H9 (cell line): ENCODE measurements around the gene NPBWR2. TPM values are rescaled to one million over a fixed set of nuclear protein-coding genes. Genes with fewer than 3 reads are reported as not detected.

ENCODE experiments used
- DNase-seq: peaks from one replicate; pipeline ENCODE4 v3.0.0-alpha.2; 2017
- H2AFZ ChIP-seq: one replicate; pipeline ENCODE4 v1.6.1; 2013; ENCODE audit warnings: mild to moderate bottlenecking, low read length, control low read depth, moderate library complexity
- H2AK5ac ChIP-seq: 2 replicates; pipeline ENCODE4 v1.6.1; 2013; ENCODE audit warnings: low read length, control low read depth, mixed read lengths; ENCODE audit not compliant: insufficient read length
- H2BK120ac ChIP-seq: one replicate; pipeline ENCODE4 v1.6.1; 2013; ENCODE audit warnings: low read depth, mild to moderate bottlenecking, low read length, control low read depth, inconsistent platforms; ENCODE audit not compliant: poor library complexity, severe bottlenecking
- H2BK12ac ChIP-seq: 2 replicates; pipeline ENCODE4 v1.6.1; 2013; ENCODE audit warnings: low read length, control low read depth, mixed read lengths, low read depth; ENCODE audit not compliant: insufficient read length
- H2BK15ac ChIP-seq: 2 replicates; pipeline ENCODE4 v1.6.1; 2013; ENCODE audit warnings: low read depth, low read length, control low read depth
- H2BK20ac ChIP-seq: one replicate; pipeline ENCODE4 v1.6.1; 2013; ENCODE audit warnings: low read depth, mild to moderate bottlenecking, low read length, control low read depth, inconsistent platforms; ENCODE audit not compliant: poor library complexity, severe bottlenecking
- H2BK5ac ChIP-seq: 2 replicates; pipeline ENCODE4 v1.6.1; 2013; ENCODE audit warnings: low read length, control low read depth, mixed read lengths; ENCODE audit not compliant: insufficient read length
- H3K14ac ChIP-seq: 2 replicates; pipeline ENCODE4 v1.6.1; 2013; ENCODE audit warnings: low read length, control low read depth; ENCODE audit not compliant: insufficient read depth
- H3K18ac ChIP-seq: 2 replicates; pipeline ENCODE4 v1.6.1; 2013; ENCODE audit warnings: low read depth, mild to moderate bottlenecking, mixed read lengths, low read length, control low read depth; ENCODE audit not compliant: insufficient read length
- H3K23ac ChIP-seq: 2 replicates; pipeline ENCODE4 v1.6.1; 2013; ENCODE audit warnings: low read length, control low read depth, mixed read lengths, low read depth; ENCODE audit not compliant: insufficient read length
- H3K23me2 ChIP-seq: 2 replicates; pipeline ENCODE4 v1.6.1; 2013; ENCODE audit warnings: low read depth, mild to moderate bottlenecking, mixed read lengths, low read length, control low read depth; ENCODE audit not compliant: insufficient read length, poor library complexity, severe bottlenecking
- H3K27ac ChIP-seq: 2 replicates; pipeline ENCODE4 v1.5.1; 2013; ENCODE audit warnings: low read length, control low read depth, mixed read lengths, low read depth; ENCODE audit not compliant: insufficient read length
- H3K27me3 ChIP-seq: 2 replicates; pipeline ENCODE4 v1.6.1; 2013; ENCODE audit warnings: low read length, control low read depth, inconsistent platforms; ENCODE audit not compliant: insufficient read depth
- H3K4ac ChIP-seq: 2 replicates; pipeline ENCODE4 v1.6.1; 2013; ENCODE audit warnings: low read depth, mild to moderate bottlenecking, control low read depth, inconsistent platforms, low read length, moderate library complexity
- H3K4me1 ChIP-seq: 2 replicates; pipeline ENCODE4 v1.6.1; 2013; ENCODE audit warnings: low read length, control low read depth, inconsistent platforms; ENCODE audit not compliant: insufficient read depth
- H3K4me2 ChIP-seq: 2 replicates; pipeline ENCODE4 v1.6.1; 2013; ENCODE audit warnings: low read length, control low read depth, mixed read lengths; ENCODE audit not compliant: insufficient read length, insufficient read depth
- H3K56ac ChIP-seq: 2 replicates; pipeline ENCODE4 v1.6.1; 2013; ENCODE audit warnings: low read depth, mild to moderate bottlenecking, mixed read lengths, low read length, control low read depth; ENCODE audit not compliant: insufficient read length
- H3K79me1 ChIP-seq: 2 replicates; pipeline ENCODE4 v1.6.1; 2013; ENCODE audit warnings: low read depth, mild to moderate bottlenecking, moderate library complexity, low read length, control low read depth, inconsistent platforms; ENCODE audit not compliant: insufficient read depth, poor library complexity, severe bottlenecking
- H3K79me2 ChIP-seq: 2 replicates; pipeline ENCODE4 v1.6.1; 2013; ENCODE audit warnings: low read length, control low read depth, inconsistent platforms; ENCODE audit not compliant: insufficient read depth
- H3K9ac ChIP-seq: 2 replicates; pipeline ENCODE4 v1.6.1; 2013; ENCODE audit warnings: low read length, control low read depth, mixed read lengths; ENCODE audit not compliant: insufficient read length; ENCODE audit errors: extremely low read depth
- H3K9me3 ChIP-seq: one replicate; pipeline ENCODE4 v1.6.1; 2013; ENCODE audit warnings: low read depth, low read length, inconsistent platforms; ENCODE audit not compliant: control insufficient read depth
- H3T11ph ChIP-seq: one replicate; pipeline ENCODE4 v1.6.1; 2013; ENCODE audit warnings: mild to moderate bottlenecking, low read length, control low read depth, inconsistent platforms
- H4K20me1 ChIP-seq: one replicate; pipeline ENCODE4 v1.6.1; 2013; ENCODE audit not compliant: control insufficient read depth, insufficient read length, insufficient read depth
- H4K5ac ChIP-seq: 2 replicates; pipeline ENCODE4 v1.6.1; 2013; ENCODE audit warnings: low read depth, mild to moderate bottlenecking, mixed read lengths, low read length, control low read depth; ENCODE audit not compliant: insufficient read length
- H4K8ac ChIP-seq: replicated peaks from 2 replicates; pipeline ENCODE4 v1.6.1; 2013; ENCODE audit warnings: low read length, control low read depth, mixed read lengths, low read depth; ENCODE audit not compliant: insufficient read length
- H4K91ac ChIP-seq: 2 replicates; pipeline ENCODE4 v1.6.1; 2013; ENCODE audit warnings: low read depth, mild to moderate bottlenecking, moderate library complexity, mixed read lengths, low read length, control low read depth; ENCODE audit not compliant: insufficient read length
- H3K27ac Mint-ChIP-seq, 3 experiments: 2 replicates in 2 of 3; 3 replicates in 1 of 3; pipeline ENCODE4 v1.8.0; 2020 to 2021; ENCODE audit warnings: mixed read lengths in 3 of 3, mild to moderate bottlenecking in 1 of 3, moderate library complexity in 1 of 3
- H3K27me3 Mint-ChIP-seq: 2 replicates; pipeline ENCODE4 v1.8.0; 2021; ENCODE audit warnings: low read depth, mild to moderate bottlenecking, moderate library complexity, mixed read lengths
- H3K36me3 Mint-ChIP-seq, 3 experiments: 2 replicates in 2 of 3; 3 replicates in 1 of 3; pipeline ENCODE4 v1.8.0; 2020 to 2021; ENCODE audit warnings: low read depth in 3 of 3, mixed read lengths in 3 of 3; ENCODE audit not compliant: insufficient read depth in 1 of 3
- H3K4me1 Mint-ChIP-seq, 2 experiments: 2 replicates each; pipeline ENCODE4 v1.8.0; 2020; ENCODE audit warnings: mixed read lengths in 2 of 2
- H3K4me3 Mint-ChIP-seq, 2 experiments: 2 replicates in 1 of 2; 3 replicates in 1 of 2; pipeline ENCODE4 v1.8.0; 2020 to 2021; ENCODE audit warnings: mild to moderate bottlenecking in 2 of 2, mixed read lengths in 2 of 2, moderate library complexity in 1 of 2
- H3K9me3 Mint-ChIP-seq, 2 experiments: 2 replicates in 1 of 2; 3 replicates in 1 of 2; pipeline ENCODE4 v1.8.0; 2020; ENCODE audit warnings: mild to moderate bottlenecking in 2 of 2, mixed read lengths in 2 of 2, moderate library complexity in 1 of 2
- WGBS: extraction: QIAGEN DNeasy Blood & Tissue Kit; methylation state at CpG from one replicate; pipeline ENCODE4 v1.1.7; 2013; ENCODE audit warnings: missing lambda C conversion rate, low lambda C conversion rate, mixed read lengths; ENCODE audit not compliant: insufficient read length; ENCODE audit errors: extremely low coverage; 5-methylcytosine and 5-hydroxymethylcytosine counted together
- total RNA-seq: library from RNA; stranded (reverse); gene quantifications from 2 replicates; pipeline ENCODE4 v1.2.1, GENCODE V29; 2021
- TF ChIP-seq, protein P1 (sequence below): fragments of 200-600 bp; sonication (generic); conservative IDR thresholded peaks from 3 replicates; pipeline ENCODE4 v1.8.0; 2021; ENCODE audit warnings: antibody characterized with exemption, mild to moderate bottlenecking

The NPBWR2 gene
- total RNA-seq, 1 experiment from 2014 or later, result not detected

DNA sequence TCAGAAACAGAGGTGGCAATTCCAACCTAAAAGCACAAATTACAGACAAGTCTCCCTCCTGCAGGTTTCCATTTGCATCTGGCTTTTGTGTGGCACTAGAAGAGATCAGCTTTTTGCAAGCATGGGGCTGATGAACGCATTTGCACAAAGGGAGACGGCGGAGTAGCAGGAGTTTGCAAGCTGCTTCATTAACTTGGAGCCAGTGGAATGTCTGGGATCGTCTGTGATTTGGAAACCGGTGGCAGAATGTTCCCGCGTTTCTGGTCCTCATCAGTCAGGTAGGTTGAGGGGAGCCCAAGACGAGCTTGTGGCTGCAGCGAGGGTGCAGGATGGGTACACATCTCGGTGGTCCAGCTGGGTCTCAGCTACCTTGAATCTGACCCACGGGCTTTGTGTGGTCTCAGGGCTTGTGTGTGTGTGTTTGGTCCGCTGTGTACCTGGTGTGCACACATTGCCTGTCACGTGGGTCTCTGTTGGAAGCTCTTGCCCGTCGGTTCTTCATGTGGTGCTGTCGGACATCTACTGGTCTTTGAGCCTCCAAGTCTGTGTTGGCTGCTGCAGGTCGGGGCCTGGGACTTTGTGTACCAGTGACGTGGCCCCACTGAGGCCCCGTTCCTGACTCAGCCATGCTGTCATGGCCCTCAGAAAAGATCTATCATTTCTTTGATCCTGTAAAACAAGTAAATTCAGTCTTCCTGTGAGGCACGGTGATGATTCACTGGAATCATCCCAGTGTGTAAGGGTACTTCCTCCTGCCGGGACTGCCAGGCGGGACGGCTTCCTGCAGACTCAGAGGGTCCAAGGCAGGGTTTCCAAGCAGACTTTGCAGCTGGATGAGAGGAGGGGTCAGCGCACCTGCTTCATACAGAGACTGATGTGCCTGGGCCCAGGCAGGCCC lies 44.5 kb upstream of the NPBWR2 start:
- H4K20me1 ChIP-seq, result no peaks in the 10 kb centered on the region
- no CpG with 5 or more reads among the region's 24 CpGs for WGBS
- H3K4ac ChIP-seq, result no peak overlapping the region
- H3K23ac ChIP-seq, result no peak overlapping the region
- TF ChIP-seq, protein P1, sequence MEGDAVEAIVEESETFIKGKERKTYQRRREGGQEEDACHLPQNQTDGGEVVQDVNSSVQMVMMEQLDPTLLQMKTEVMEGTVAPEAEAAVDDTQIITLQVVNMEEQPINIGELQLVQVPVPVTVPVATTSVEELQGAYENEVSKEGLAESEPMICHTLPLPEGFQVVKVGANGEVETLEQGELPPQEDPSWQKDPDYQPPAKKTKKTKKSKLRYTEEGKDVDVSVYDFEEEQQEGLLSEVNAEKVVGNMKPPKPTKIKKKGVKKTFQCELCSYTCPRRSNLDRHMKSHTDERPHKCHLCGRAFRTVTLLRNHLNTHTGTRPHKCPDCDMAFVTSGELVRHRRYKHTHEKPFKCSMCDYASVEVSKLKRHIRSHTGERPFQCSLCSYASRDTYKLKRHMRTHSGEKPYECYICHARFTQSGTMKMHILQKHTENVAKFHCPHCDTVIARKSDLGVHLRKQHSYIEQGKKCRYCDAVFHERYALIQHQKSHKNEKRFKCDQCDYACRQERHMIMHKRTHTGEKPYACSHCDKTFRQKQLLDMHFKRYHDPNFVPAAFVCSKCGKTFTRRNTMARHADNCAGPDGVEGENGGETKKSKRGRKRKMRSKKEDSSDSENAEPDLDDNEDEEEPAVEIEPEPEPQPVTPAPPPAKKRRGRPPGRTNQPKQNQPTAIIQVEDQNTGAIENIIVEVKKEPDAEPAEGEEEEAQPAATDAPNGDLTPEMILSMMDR, result no peak
- no peak overlapping the region; the same call in 1 of the 2 replicates for H3K14ac ChIP-seq
- H3K27me3 Mint-ChIP-seq, result peaks cover 4% of the 10 kb centered on the region
- H3K27ac Mint-ChIP-seq, result peak overlapping the region in 1 of 3 experiments; percentile 82; a peak in 3 of 7 replicates
- H4K8ac ChIP-seq, result no peak overlapping the region
- peaks cover 0 to 3% (median 0%) of the 10 kb centered on the region in 3 experiments; a peak in 2 of 7 replicates for H3K36me3 Mint-ChIP-seq
- H2BK15ac ChIP-seq, result no peak overlapping the region
- peaks cover 38 to 43% of the 10 kb centered on the region in 2 experiments for H3K4me1 Mint-ChIP-seq
- no peaks in the 10 kb centered on the region for H3K79me1 ChIP-seq
- H3K4me2 ChIP-seq, result no peak overlapping the region
- H2BK5ac ChIP-seq, result no peak overlapping the region
- H4K5ac ChIP-seq, result no peak overlapping the region
- no peak overlapping the region for H2BK120ac ChIP-seq
- H3K9ac ChIP-seq, result no peak overlapping the region
- no peak overlapping the region for H2BK20ac ChIP-seq
- H3T11ph ChIP-seq, result no peak overlapping the region
- H2AK5ac ChIP-seq, result no peak overlapping the region
- H2AFZ ChIP-seq, result no peak overlapping the region
- H3K27me3 ChIP-seq, result no peaks in the 10 kb centered on the region
- H3K56ac ChIP-seq, result no peak overlapping the region
- H3K4me1 ChIP-seq, result no peaks in the 10 kb centered on the region; the same call in 1 of the 2 replicates
- H3K18ac ChIP-seq, result no peak overlapping the region
- H3K27ac ChIP-seq, result no peak overlapping the region
- no peaks in the 10 kb centered on the region for H3K9me3 Mint-ChIP-seq
- H3K79me2 ChIP-seq, result no peaks in the 10 kb centered on the region
- DNase-seq, result no peak
- no peaks in the 10 kb centered on the region for H3K9me3 ChIP-seq
- H3K4me3 Mint-ChIP-seq, result no peak overlapping the region
- no peak overlapping the region for H4K91ac ChIP-seq
- no peak overlapping the region for H2BK12ac ChIP-seq
- H3K23me2 ChIP-seq, result no peaks in the 10 kb centered on the region
